Thymus (tissue), 11 donors: Measurements from ENCODE around the gene RNF17. TPM values are rescaled to one million over a fixed set of nuclear protein-coding genes. Genes with fewer than 3 reads are reported as not detected.

Experiments used
- DNase-seq, 9 donors: peaks; one replicate each; pipeline ENCODE4 v3.0.0-alpha.2; 2013; ENCODE audit warnings: low spot score in 9 of 9, low read depth in 6 of 9, missing footprints in 1 of 9
- H3K27ac ChIP-seq, 2 donors: one replicate each; pipeline ENCODE4 v1.5.1; 2013; ENCODE audit warnings: control low read depth in 1 of 2, low read depth in 1 of 2, low read length in 1 of 2, mild to moderate bottlenecking in 1 of 2, moderate library complexity in 1 of 2
- H3K27me3 ChIP-seq, 2 donors: one replicate each; pipeline ENCODE4 v1.5.1; 2013; ENCODE audit warnings: low read length in 1 of 2; ENCODE audit not compliant: control insufficient read depth in 2 of 2, insufficient read depth in 1 of 2
- H3K36me3 ChIP-seq, 2 donors: one replicate each; pipeline ENCODE4 v1.5.1; 2013; ENCODE audit warnings: low read length in 1 of 2, mild to moderate bottlenecking in 1 of 2, moderate library complexity in 1 of 2; ENCODE audit not compliant: control insufficient read depth in 2 of 2, insufficient read depth in 2 of 2
- H3K4me1 ChIP-seq, 2 donors: one replicate each; pipeline ENCODE4 v1.5.1; 2013; ENCODE audit warnings: low read length in 2 of 2; ENCODE audit not compliant: control insufficient read depth in 2 of 2, insufficient read depth in 2 of 2
- H3K4me3 ChIP-seq, 2 donors: one replicate each; pipeline ENCODE4 v1.5.1; 2013; ENCODE audit warnings: low read length in 2 of 2, control low read depth in 1 of 2, mild to moderate bottlenecking in 1 of 2
- H3K9me3 ChIP-seq, 2 donors: one replicate each; pipeline ENCODE4 v1.5.1; 2013; ENCODE audit warnings: low read length in 1 of 2, mild to moderate bottlenecking in 1 of 2; ENCODE audit not compliant: control insufficient read depth in 2 of 2, insufficient read depth in 1 of 2
- WGBS: extraction: QIAGEN DNeasy Blood & Tissue Kit; methylation state at CpG from one replicate; pipeline ENCODE4 v1.1.7; 2013; 5-methylcytosine and 5-hydroxymethylcytosine counted together
- polyA plus RNA-seq: library from polyadenylated mRNA; stranded (reverse); fragments of 200-250 nt; gene quantifications from one replicate; pipeline ENCODE4 v1.2.3, GENCODE V29; 2013
- total RNA-seq: library from RNA; stranded (reverse); fragments of 120-200 nt; gene quantifications from one replicate; pipeline ENCODE4 v1.2.4, GENCODE V29; 2013
- donor health status: healthy.

The RNF17 gene
- total and polyA plus RNA-seq, 2 donors = 0.05 to 0.34 TPM

GRCh38 chr13:24864579-24864978 is 100.6 kb downstream of the RNF17 start:
- Histone ChIP-seq H3K9me3 (no peaks in the 10 kb centered on the region), H3K27me3 (no peaks in the 10 kb centered on the region), H3K27ac (no peak overlapping the region), H3K36me3 (no peaks in the 10 kb centered on the region), H3K4me1 (no peaks in the 10 kb centered on the region), H3K4me3 (no peak overlapping the region)
- no peak for DNase-seq
- WGBS = 98% methylated on average over 2 of the region's 2 CpGs

GRCh38 chr13:24865163-24865953 is 101.4 kb downstream of the RNF17 start:
- H3K4me1 ChIP-seq = no peaks in the 10 kb centered on the region
- H3K27ac ChIP-seq = no peak overlapping the region
- H3K9me3 ChIP-seq = no peaks in the 10 kb centered on the region
- no peaks in the 10 kb centered on the region for H3K27me3 ChIP-seq
- no peak for DNase-seq
- 17% methylated on average over 5 of the region's 5 CpGs for WGBS
- no peak overlapping the region for H3K4me3 ChIP-seq
- no peaks in the 10 kb centered on the region for H3K36me3 ChIP-seq

GRCh38 chr13:24866488-24866887 is 102.5 kb downstream of the RNF17 start:
- Histone ChIP-seq H3K4me1 (no peaks in the 10 kb centered on the region), H3K27me3 (no peaks in the 10 kb centered on the region), H3K36me3 (no peaks in the 10 kb centered on the region), H3K4me3 (no peak overlapping the region), H3K27ac (no peak overlapping the region), H3K9me3 (no peaks in the 10 kb centered on the region)
- no peak for DNase-seq
- WGBS = 97% methylated on average over 2 of the region's 2 CpGs

- 43% methylated on average over 4 of the region's 4 CpGs for WGBS
- no peak for DNase-seq
- H3K4me3 ChIP-seq = no peak overlapping the region
- H3K4me1 ChIP-seq = no peaks in the 10 kb centered on the region
- H3K27me3 ChIP-seq = no peaks in the 10 kb centered on the region
- H3K36me3 ChIP-seq = no peaks in the 10 kb centered on the region
- H3K27ac ChIP-seq = no peak overlapping the region
- H3K9me3 ChIP-seq = no peaks in the 10 kb centered on the region
Measured at GRCh38 chr13:24868874-24869273, 104.9 kb downstream of the RNF17 start.

DNA sequence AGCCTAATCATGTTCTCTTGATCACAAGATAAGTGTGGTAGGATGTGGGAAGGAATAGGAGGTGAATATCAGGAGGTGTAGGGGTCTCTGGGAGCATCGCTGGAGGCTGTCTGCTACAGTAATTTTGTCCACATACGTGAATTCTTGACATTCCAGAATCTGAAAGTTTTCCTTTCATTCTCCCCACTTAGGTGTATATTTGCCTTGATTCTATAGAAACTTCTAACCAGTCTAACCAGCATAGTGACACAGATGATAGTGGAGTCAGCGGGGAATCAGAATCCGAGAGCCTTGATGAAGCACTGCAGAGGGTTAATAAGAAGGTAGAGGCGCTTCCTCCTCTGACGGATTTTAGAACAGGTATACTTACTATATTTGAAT is 106.4 kb downstream of the RNF17 start:
- no peaks in the 10 kb centered on the region for H3K9me3 ChIP-seq
- H3K4me3 ChIP-seq = no peak overlapping the region
- 97% methylated on average over 6 of the region's 6 CpGs for WGBS
- H3K27me3 ChIP-seq = no peaks in the 10 kb centered on the region
- no peaks in the 10 kb centered on the region for H3K4me1 ChIP-seq
- H3K36me3 ChIP-seq = no peaks in the 10 kb centered on the region
- DNase-seq = no peak
- no peak overlapping the region for H3K27ac ChIP-seq

- H3K27ac ChIP-seq = no peak overlapping the region
- H3K36me3 ChIP-seq = no peaks in the 10 kb centered on the region
- WGBS = 96% methylated on average over 6 of the region's 6 CpGs
- no peaks in the 10 kb centered on the region for H3K27me3 ChIP-seq
- H3K4me3 ChIP-seq = no peak overlapping the region
- no peaks in the 10 kb centered on the region for H3K4me1 ChIP-seq
- no peak for DNase-seq
- no peaks in the 10 kb centered on the region for H3K9me3 ChIP-seq
Measured at GRCh38 chr13:24875566-24875965, 111.6 kb downstream of the RNF17 start.

GRCh38 chr13:24877531-24877930 is 113.6 kb downstream of the RNF17 start:
- Histone ChIP-seq H3K27me3 (no peaks in the 10 kb centered on the region), H3K9me3 (no peaks in the 10 kb centered on the region), H3K4me3 (no peak overlapping the region), H3K27ac (no peak overlapping the region), H3K4me1 (no peaks in the 10 kb centered on the region), H3K36me3 (no peaks in the 10 kb centered on the region)
- 92% methylated on average over 1 of the region's 1 CpG for WGBS
- no peak for DNase-seq

GRCh38 chr13:24878340-24878739 is 114.4 kb downstream of the RNF17 start:
- Histone ChIP-seq H3K36me3 (no peaks in the 10 kb centered on the region), H3K4me1 (no peaks in the 10 kb centered on the region), H3K9me3 (no peaks in the 10 kb centered on the region), H3K27ac (no peak overlapping the region), H3K4me3 (no peak overlapping the region), H3K27me3 (no peaks in the 10 kb centered on the region)
- no peak for DNase-seq
- 96% methylated on average over 2 of the region's 2 CpGs for WGBS

DNA sequence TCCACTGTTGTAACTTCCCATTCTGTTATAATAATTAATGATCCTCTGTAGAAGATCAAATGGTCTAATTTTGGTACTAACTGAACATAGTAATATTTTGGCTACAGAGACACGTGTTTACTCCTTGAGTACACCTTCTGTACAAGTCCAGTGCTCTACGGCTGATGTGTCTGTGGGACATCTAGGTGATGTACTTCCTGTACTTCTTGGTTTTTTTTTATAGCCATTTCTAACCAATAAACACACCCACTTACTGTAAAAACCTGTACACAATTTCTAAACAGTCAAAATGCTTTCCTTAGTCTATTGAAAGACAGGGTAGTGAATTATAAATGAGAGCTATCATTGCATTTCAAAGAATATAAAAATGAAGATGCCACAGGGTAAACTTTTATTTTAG is 118.7 kb downstream of the RNF17 start:
- H3K4me3 ChIP-seq = no peak overlapping the region
- DNase-seq = no peak
- 94% methylated on average over 2 of the region's 2 CpGs for WGBS
- no peaks in the 10 kb centered on the region for H3K4me1 ChIP-seq
- no peaks in the 10 kb centered on the region for H3K9me3 ChIP-seq
- H3K36me3 ChIP-seq = peaks cover 2 to 3% of the 10 kb centered on the region in 2 donors
- H3K27me3 ChIP-seq = no peaks in the 10 kb centered on the region
- H3K27ac ChIP-seq = no peak overlapping the region
